H1 (cell line): ENCODE measurements around the gene SCG3. TPM values are rescaled to one million over a fixed set of nuclear protein-coding genes. Genes with fewer than 3 reads are reported as not detected.

ENCODE experiments used
- CTCF ChIA-PET: fragments of 300-600 bp; sonication (Branson Sonifier 250); formaldehyde crosslinking; loops from one replicate; lab custom pipeline; 2021; ENCODE audit not compliant: partially characterized antibody; lab: Charles Lee
- POLR2A ChIA-PET: fragments of 300-600 bp; sonication (Branson Sonifier 250); formaldehyde crosslinking; loops from one replicate; lab custom pipeline; 2021; ENCODE audit warnings: inconsistent platforms; ENCODE audit not compliant: partially characterized antibody; lab: Charles Lee
- DNase-seq, 2 experiments: peaks; one replicate each; pipeline versions ENCODE4 v3.0.0 to v3.0.0-alpha.2; 2010 to 2022; ENCODE audit warnings: low spot score in 2 of 2, low read depth in 1 of 2, mixed read lengths in 1 of 2
- FAIRE-seq: peaks from 2 replicates; lab custom pipeline; 2011; peaks lifted over from hg19 to GRCh38; lab: Jason Lieb, UNC
- H2AFZ ChIP-seq: 2 replicates; pipeline ENCODE4 v1.8.1; 2012; ENCODE audit warnings: low read length, inconsistent platforms
- H2AK5ac ChIP-seq: 2 replicates; pipeline ENCODE4 v1.6.1; 2013; ENCODE audit warnings: low read depth, low read length
- H2BK120ac ChIP-seq: replicated peaks from 2 replicates; pipeline ENCODE3; 2013; ENCODE audit warnings: low read depth, low read length, inconsistent platforms
- H2BK12ac ChIP-seq: 2 replicates; pipeline ENCODE4 v1.6.1; 2013; ENCODE audit warnings: low read depth, low read length
- H2BK15ac ChIP-seq: 2 replicates; pipeline ENCODE4 v1.6.1; 2013; ENCODE audit warnings: low read length
- H2BK20ac ChIP-seq: 2 replicates; pipeline ENCODE4 v1.6.1; 2013; ENCODE audit warnings: low read length
- H2BK5ac ChIP-seq: 2 replicates; pipeline ENCODE4 v1.6.1; 2013; ENCODE audit warnings: low read depth, low read length
- H3K14ac ChIP-seq: 2 replicates; pipeline ENCODE4 v1.6.1; 2013; ENCODE audit warnings: inconsistent platforms; ENCODE audit not compliant: insufficient read length
- H3K18ac ChIP-seq: 2 replicates; pipeline ENCODE4 v1.6.1; 2013; ENCODE audit warnings: low read length; ENCODE audit errors: extremely low read depth
- H3K23ac ChIP-seq: 2 replicates; pipeline ENCODE4 v1.6.1; 2013; ENCODE audit warnings: inconsistent platforms; ENCODE audit not compliant: insufficient read length
- H3K23me2 ChIP-seq: 2 replicates; pipeline ENCODE4 v1.6.1; 2013; ENCODE audit warnings: low read depth, low read length
- H3K27ac ChIP-seq: 2 replicates; pipeline ENCODE4 v1.6.1; 2011; ENCODE audit warnings: low read depth, low read length, inconsistent platforms
- H3K27me3 ChIP-seq, 4 experiments: replicated peaks in 1 of 4; 1 replicate in 1 of 4; 2 replicates in 3 of 4; pipeline versions ENCODE4 v1.6.1 to v1.8.1; 2011 to 2013; ENCODE audit warnings: low read length in 3 of 4, mild to moderate bottlenecking in 3 of 4, inconsistent platforms in 2 of 4, mixed read lengths in 2 of 4, moderate library complexity in 1 of 4; ENCODE audit not compliant: control insufficient read depth in 3 of 4, insufficient read depth in 3 of 4; ENCODE audit errors: extremely low read depth in 1 of 4
- H3K36me3 ChIP-seq, 4 experiments: 2 replicates each; pipeline versions ENCODE4 v1.6.1 to v1.8.1; 2011 to 2013; ENCODE audit warnings: mild to moderate bottlenecking in 4 of 4, low read length in 3 of 4, moderate library complexity in 2 of 4, control low read depth in 1 of 4, inconsistent platforms in 1 of 4; ENCODE audit not compliant: insufficient read depth in 4 of 4, control insufficient read depth in 2 of 4
- H3K4ac ChIP-seq: replicated peaks from 2 replicates; pipeline ENCODE3; 2013; ENCODE audit warnings: low read length, low read depth, mixed read lengths, inconsistent platforms; ENCODE audit not compliant: insufficient read length
- H3K4me1 ChIP-seq, 4 experiments: replicated peaks in 1 of 4; 1 replicate in 1 of 4; 2 replicates in 3 of 4; pipeline versions ENCODE4 v1.6.1 to v1.8.1; 2011 to 2013; ENCODE audit warnings: low read length in 3 of 4, inconsistent platforms in 2 of 4, mixed read lengths in 1 of 4; ENCODE audit not compliant: insufficient read depth in 4 of 4, control insufficient read depth in 3 of 4
- H3K4me2 ChIP-seq, 2 experiments: 2 replicates each; pipeline versions ENCODE4 v1.6.1 to v1.8.1; 2011 to 2013; ENCODE audit warnings: low read depth in 2 of 2, low read length in 2 of 2, control low read depth in 1 of 2, inconsistent platforms in 1 of 2, mild to moderate bottlenecking in 1 of 2; ENCODE audit not compliant: insufficient read depth in 1 of 2
- H3K4me3 ChIP-seq, 4 experiments: fragments of 200-600, 300-600 bp in 1 of 4; sonication (generic), shearing (Covaris generic), sonication (Bioruptor Twin) in 1 of 4; 2 replicates each; pipeline versions ENCODE4 v1.5.1 to v1.8.1; 2011 to 2016; ENCODE audit warnings: low read length in 4 of 4, low read depth in 3 of 4, control low read depth in 2 of 4, inconsistent platforms in 2 of 4, mild to moderate bottlenecking in 2 of 4, mixed read lengths in 1 of 4, moderate library complexity in 1 of 4; ENCODE audit not compliant: insufficient read depth in 2 of 4; ENCODE audit errors: extremely low read depth in 1 of 4
- H3K56ac ChIP-seq: replicated peaks from 2 replicates; pipeline ENCODE3; 2013; ENCODE audit warnings: low read depth, mild to moderate bottlenecking, mixed read lengths, low read length, inconsistent platforms; ENCODE audit not compliant: insufficient read length
- H3K79me1 ChIP-seq: 2 replicates; pipeline ENCODE4 v1.6.1; 2013; ENCODE audit warnings: low read depth, low read length, control low read depth
- H3K79me2 ChIP-seq, 2 experiments: 2 replicates each; pipeline versions ENCODE4 v1.6.1 to v1.8.1; 2012 to 2013; ENCODE audit warnings: low read length in 2 of 2, mild to moderate bottlenecking in 2 of 2, inconsistent platforms in 1 of 2; ENCODE audit not compliant: insufficient read depth in 2 of 2, control insufficient read depth in 1 of 2
- H3K9ac ChIP-seq, 4 experiments: replicated peaks in 1 of 4; 1 replicate in 1 of 4; 2 replicates in 3 of 4; pipeline versions ENCODE4 v1.6.1 to v1.8.1; 2011 to 2013; ENCODE audit warnings: low read depth in 3 of 4, low read length in 3 of 4, control low read depth in 2 of 4, mild to moderate bottlenecking in 2 of 4, moderate library complexity in 2 of 4, inconsistent platforms in 1 of 4; ENCODE audit errors: extremely low read depth in 1 of 4
- H3K9me3 ChIP-seq, 2 experiments: 2 replicates each; pipeline versions ENCODE4 v1.6.1 to v1.8.1; 2012 to 2013; ENCODE audit warnings: mild to moderate bottlenecking in 2 of 2, moderate library complexity in 2 of 2, control low read depth in 1 of 2, inconsistent platforms in 1 of 2, low read depth in 1 of 2, low read length in 1 of 2, mixed read lengths in 1 of 2; ENCODE audit not compliant: insufficient read depth in 2 of 2
- H4K20me1 ChIP-seq, 2 experiments: replicated peaks in 1 of 2; 2 replicates each; pipeline versions ENCODE3 to v1.8.1; 2011 to 2013; ENCODE audit warnings: inconsistent platforms in 2 of 2, low read length in 2 of 2, mild to moderate bottlenecking in 1 of 2; ENCODE audit not compliant: insufficient read depth in 2 of 2, control insufficient read depth in 1 of 2
- H4K5ac ChIP-seq: 2 replicates; pipeline ENCODE4 v1.6.1; 2013; ENCODE audit warnings: low read length, low read depth, mixed read lengths, inconsistent platforms; ENCODE audit not compliant: insufficient read length
- H4K8ac ChIP-seq: 2 replicates; pipeline ENCODE4 v1.8.0; 2013; ENCODE audit warnings: mild to moderate bottlenecking, moderate library complexity, low read length, inconsistent platforms; ENCODE audit not compliant: insufficient read depth; ENCODE audit errors: extremely low read depth
- H4K91ac ChIP-seq: replicated peaks from 2 replicates; pipeline ENCODE3; 2013; ENCODE audit warnings: low read length, mixed read lengths, inconsistent platforms; ENCODE audit not compliant: insufficient read length
- BACH1 ChIP-seq: IDR thresholded peaks from 2 replicates; pipeline ENCODE4 v1.6.1; 2012; ENCODE audit warnings: low read length, improper control_type of control experiment
- CHD2 ChIP-seq: IDR thresholded peaks from 2 replicates; pipeline ENCODE4 v1.6.1; 2012; ENCODE audit warnings: low read length, improper control_type of control experiment
- CREB1 ChIP-seq: IDR thresholded peaks from 2 replicates; pipeline ENCODE4 v1.6.1; 2012; ENCODE audit warnings: inconsistent platforms
- E2F6 ChIP-seq: IDR thresholded peaks from 2 replicates; pipeline ENCODE4 v1.6.1; 2012; ENCODE audit warnings: inconsistent platforms
- EGR1 ChIP-seq: IDR thresholded peaks from 2 replicates; pipeline ENCODE4 v1.6.1; 2011; ENCODE audit warnings: low read depth, low read length, borderline replicate concordance
- MAX ChIP-seq: IDR thresholded peaks from 2 replicates; pipeline ENCODE4 v1.6.1; 2012; ENCODE audit warnings: inconsistent platforms
- POLR2AphosphoS5 ChIP-seq: IDR thresholded peaks from 2 replicates; pipeline ENCODE4 v1.6.1; 2011; ENCODE audit warnings: low read depth, low read length
- POU5F1 ChIP-seq: IDR thresholded peaks from 2 replicates; pipeline ENCODE4 v1.6.1; 2011; ENCODE audit warnings: low read depth, mild to moderate bottlenecking, low read length, moderate library complexity
- SRF ChIP-seq: IDR thresholded peaks from 2 replicates; pipeline ENCODE4 v1.6.1; 2011; ENCODE audit warnings: mild to moderate bottlenecking, low read depth, low read length, moderate library complexity
- SUZ12 ChIP-seq: fragments of 200-600 bp; sonication (generic); IDR thresholded peaks from 2 replicates; pipeline ENCODE4 v1.6.1; 2012; ENCODE audit warnings: mild to moderate bottlenecking, inconsistent platforms, low read length, moderate library complexity, mixed read lengths
- TEAD4 ChIP-seq: IDR thresholded peaks from 2 replicates; pipeline ENCODE4 v1.6.1; 2012; ENCODE audit warnings: low read depth, low read length, inconsistent platforms, mixed read lengths
- USF2 ChIP-seq: IDR thresholded peaks from 2 replicates; pipeline ENCODE4 v1.6.1; 2011; ENCODE audit warnings: low read length, improper control_type of control experiment
- ZNF274 ChIP-seq: IDR thresholded peaks from 2 replicates; pipeline ENCODE4 v1.7.0; 2012; ENCODE audit warnings: low read length, borderline replicate concordance; ENCODE audit errors: extremely low read depth
- whole genome bisulfite sequencing, 2 experiments: shearing (Covaris generic) in 1 of 2; methylation state at CpG; one replicate each; pipeline versions ENCODE4 v1.1.6 to v1.1.7; 2013 to 2015; ENCODE audit warnings: low lambda C conversion rate in 2 of 2, mixed read lengths in 2 of 2, inconsistent platforms in 1 of 2, low coverage in 1 of 2, missing lambda C conversion rate in 1 of 2; ENCODE audit not compliant: insufficient replicate concordance in 2 of 2, insufficient coverage in 1 of 2, insufficient read length in 1 of 2; ENCODE audit errors: extremely low coverage in 1 of 2, missing lambda C conversion rate in 1 of 2; 5-methylcytosine and 5-hydroxymethylcytosine counted together
- polyA plus RNA-seq, 7 experiments: library from polyadenylated mRNA; depleted of rRNA in 3 of 7; stranded (reverse) in 5 of 7; unstranded in 2 of 7; fragments of >200 nt in 5 of 7; fragments of 200-250 nt in 2 of 7; gene quantifications; 1 replicate in 5 of 7; 2 replicates in 1 of 7; 4 replicates in 1 of 7; pipeline versions ENCODE4 v1.2.1 to v1.2.3, GENCODE V29; 2011 to 2013; ENCODE audit warnings: missing spikeins in 2 of 7, mixed read lengths in 2 of 7
- total RNA-seq: library from RNA; stranded (reverse); fragmentation: NEBNext Ultra II Directional; extraction: Animal tissue kit (Norgen Biotek cat#: 25700); gene quantifications from 2 replicates; pipeline ENCODE4 v1.2.1, GENCODE V29; 2021

The SCG3 gene
- total and polyA plus RNA-seq, 2 of the 8 experiments (the other 6 are each of a cell fraction or from before 2014, with no cell fraction given): 5.2 to 45.9 TPM

- POLR2A ChIA-PET: interaction anchor here (0.6 to 2.2 kb wide), 8 partner anchors 10 to 234 kb away, joined by 3 to 13 read pairs (median 4); partner anchors contain the start of gene SCG3
- H2BK120ac ChIP-seq: no peak overlapping the region
- H4K20me1 ChIP-seq: peaks cover 1% of the 10 kb centered on the region in 2 experiments
- H3K14ac ChIP-seq: no peak overlapping the region
- H3K18ac ChIP-seq: no peak overlapping the region
- no peaks in the 10 kb centered on the region for H3K79me1 ChIP-seq
- no peak overlapping the region for H4K5ac ChIP-seq
- no peak overlapping the region for H3K27ac ChIP-seq
- no peak overlapping the region for H4K8ac ChIP-seq
- H2AFZ ChIP-seq: no peak overlapping the region
- H3K23ac ChIP-seq: no peak overlapping the region
- no peaks in the 10 kb centered on the region for H3K36me3 ChIP-seq
- no peak overlapping the region for H3K56ac ChIP-seq
- H3K79me2 ChIP-seq: no peaks in the 10 kb centered on the region
- H3K4ac ChIP-seq: no peak overlapping the region
- H4K91ac ChIP-seq: no peak overlapping the region
- H3K4me2 ChIP-seq: peak overlapping the region in 1 of 2 experiments; percentile 75; a peak in 1 of 4 replicates
- H3K9ac ChIP-seq: no peak overlapping the region
- H2BK20ac ChIP-seq: no peak overlapping the region
- peaks cover 0 to 4% (median 0%) of the 10 kb centered on the region in 4 experiments; a peak in 1 of 7 replicates for H3K4me1 ChIP-seq
- H2BK15ac ChIP-seq: no peak overlapping the region
- 94% methylated on average over 2 of the region's 2 CpGs; no CpG with 5 or more reads in 1 of the 2 experiments for WGBS, 2 experiments
- no peak overlapping the region for H2BK5ac ChIP-seq
- DNase-seq (no peak), FAIRE-seq (no peak)
- peaks cover 6 to 32% (median 19%) of the 10 kb centered on the region in 4 experiments for H3K27me3 ChIP-seq
- no peak overlapping the region for H2BK12ac ChIP-seq
- H3K9me3 ChIP-seq: no peaks in the 10 kb centered on the region
- peaks cover 8% of the 10 kb centered on the region for H3K23me2 ChIP-seq
- CTCF ChIA-PET: interaction anchor here (0.8 to 4.5 kb wide), 3 partner anchors 33 to 89 kb away, joined by 3 to 22 read pairs (median 14); no protein-coding TSS in a partner anchor
- H2AK5ac ChIP-seq: no peak overlapping the region
- no peak overlapping the region; a peak in 1 of 8 replicates for H3K4me3 ChIP-seq
- TF ChIP-seq E2F6 (no peak), USF2 (no peak), CREB1 (no peak), SUZ12 (no peak), POLR2AphosphoS5 (no peak), ZNF274 (no peak), SRF (no peak), EGR1 (no peak), POU5F1 (no peak), BACH1 (no peak), MAX (no peak), TEAD4 (no peak), CHD2 (no peak)
Observed at GRCh38 chr15:51738553-51738952, 57.2 kb downstream of the SCG3 start.
